ENCODE data around the gene TFIP11. TPM values are rescaled to one million over a fixed set of nuclear protein-coding genes. Genes with fewer than 3 reads are reported as not detected.

Gene TFIP11
- 10 to 100 TPM; 21.9 to 33.2 TPM for total RNA-seq

GRCh38 chr22:26512149-26512793 lies at the start of gene TFIP11:
Gene TFIP11 (minus strand): TSS chr22:26512473. CDS start chr22:26510272, 2,201 bp downstream.
- no peaks in the 10 kb centered on the region for H3K27me3 ChIP-seq (replicated peaks; ENCODE audit: insufficient read depth)
- intact Hi-C loops (cut with DNase I) = no loop called here
- H3K27ac ChIP-seq = peak within 1 kb of the TSS; percentile 66 to 72
- under 1% methylated on average over 40 of the region's 40 CpGs for WGBS
- H3K4me3 ChIP-seq = peak within 1 kb of the TSS; percentile 84 to 86
- H3K36me3 ChIP-seq = peaks cover 4 to 6% of the 10 kb centered on the region in 2 donors
- peak; percentile 99 for TF ChIP-seq POLR2AphosphoS5 (IDR thresholded peaks at IDR 0.05)
- no peak for TF ChIP-seq POLR2A (IDR thresholded peaks at IDR 0.05)
- TF ChIP-seq CTCF (IDR thresholded peaks at IDR 0.05) = peak in 1 of 4 experiments; percentile 20
- no peaks in the 10 kb centered on the region for H3K9me3 ChIP-seq
- DNase-seq (ENCODE audit: low spot score) = peak; percentile 93
- H3K4me1 ChIP-seq (replicated peaks) = peaks cover 9% of the 10 kb centered on the region

- Histone ChIP-seq H3K27ac (no peak overlapping the region), H3K36me3 (no peaks in the 10 kb centered on the region), H3K4me1 (replicated peaks) (no peaks in the 10 kb centered on the region), H3K4me3 (no peak overlapping the region), H3K9me3 (no peaks in the 10 kb centered on the region), H3K27me3 (replicated peaks; ENCODE audit: insufficient read depth) (no peaks in the 10 kb centered on the region)
- 54% methylated on average over 9 of the region's 9 CpGs for WGBS
- intact Hi-C loops (cut with DNase I) = no loop called here
- peak; percentile 60 for DNase-seq (ENCODE audit: low spot score)
- TF ChIP-seq POLR2AphosphoS5 (IDR thresholded peaks at IDR 0.05) (peak; percentile 53), POLR2A (IDR thresholded peaks at IDR 0.05) (no peak), CTCF (IDR thresholded peaks at IDR 0.05) (no peak)
These were observed 49.6 kb upstream of the TFIP11 start for GRCh38 chr22:26561756-26562417.

- Histone ChIP-seq H3K9me3 (no peaks in the 10 kb centered on the region), H3K27me3 (replicated peaks; ENCODE audit: insufficient read depth) (no peaks in the 10 kb centered on the region), H3K4me3 (no peak overlapping the region), H3K36me3 (no peaks in the 10 kb centered on the region), H3K27ac (no peak overlapping the region), H3K4me1 (replicated peaks) (no peaks in the 10 kb centered on the region)
- WGBS = 90% methylated on average over 13 of the region's 13 CpGs
- DNase-seq (ENCODE audit: low spot score) = no peak
- intact Hi-C loops (cut with DNase I) = no loop called here
- TF ChIP-seq POLR2AphosphoS5 (IDR thresholded peaks at IDR 0.05) (no peak), CTCF (IDR thresholded peaks at IDR 0.05) (no peak), POLR2A (IDR thresholded peaks at IDR 0.05) (no peak)
These were observed 47.8 kb upstream of the TFIP11 start for GRCh38 chr22:26559961-26560575.

GRCh38 chr22:26558248-26558895 lies 46.1 kb upstream of the TFIP11 start:
- no peaks in the 10 kb centered on the region for H3K36me3 ChIP-seq
- H3K27ac ChIP-seq = no peak overlapping the region
- H3K4me3 ChIP-seq = no peak overlapping the region
- no peaks in the 10 kb centered on the region for H3K4me1 ChIP-seq (replicated peaks)
- 60% methylated on average over 3 of the region's 3 CpGs for WGBS
- intact Hi-C loops (cut with DNase I) = no loop called here
- no peaks in the 10 kb centered on the region for H3K9me3 ChIP-seq
- DNase-seq (ENCODE audit: low spot score) = no peak
- H3K27me3 ChIP-seq (replicated peaks; ENCODE audit: insufficient read depth) = no peaks in the 10 kb centered on the region
- TF ChIP-seq POLR2A (IDR thresholded peaks at IDR 0.05) (no peak), CTCF (IDR thresholded peaks at IDR 0.05) (no peak)

Measured in prostate gland (tissue), 2 donors.